K562 (cell line): Measurements from ENCODE around the gene PSEN1. TPM values are rescaled to one million over a fixed set of nuclear protein-coding genes. Genes with fewer than 3 reads are reported as not detected.

Experiments used
- ATAC-seq: fragments of 200-7000 bp; cut with Tn5 transposase; 3 replicates; pipeline ENCODE4 v1.9.1; 2020; ENCODE audit warnings: moderate library complexity
- BruUV-seq: library from RNA; stranded (reverse); fragments of 400-500 nt; replicated peaks from 2 replicates; lab custom pipeline; 2021; lab: Mats Ljungman, UMichigan
- CTCF ChIA-PET: fragments of 300-600 bp; formaldehyde crosslinking; extraction: SDS; loops from one replicate; lab custom pipeline; 2021; ENCODE audit warnings: low intra/inter-chr PET ratio; lab: Yijun Ruan, JAX
- POLR2A ChIA-PET: fragments of 300-600, 350-650 bp; sonication (Branson Sonifier 250); formaldehyde crosslinking; extraction: SDS; loops from one replicate; lab custom pipeline; 2021; ENCODE audit warnings: antibody characterized with exemption, inconsistent platforms; lab: Yijun Ruan, JAX
- DNase-seq, 4 experiments: peaks; one replicate each; pipeline versions ENCODE4 v3.0.0 to v3.0.0-alpha.2; 2011 to 2018; ENCODE audit warnings: low spot score in 3 of 4, mixed read lengths in 3 of 4; ENCODE audit errors: extremely low read depth in 1 of 4
- FAIRE-seq: peaks from 2 replicates; lab custom pipeline; 2011; peaks lifted over from hg19 to GRCh38; lab: Jason Lieb, UNC
- H2AFZ ChIP-seq: 2 replicates; pipeline ENCODE4 v1.6.0; 2011; ENCODE audit warnings: low read depth, low read length, control low read depth, inconsistent platforms
- H3K27ac ChIP-seq: fragments of 200-600 bp; 3 replicates; pipeline ENCODE4 v1.8.0; 2011; ENCODE audit warnings: low read depth, mild to moderate bottlenecking, control low read depth, inconsistent platforms, low read length, moderate library complexity, mixed read lengths; ENCODE audit errors: extremely low read depth
- H3K27me3 ChIP-seq, 2 experiments: fragments of 300-600 bp in 1 of 2; 2 replicates in 1 of 2; 3 replicates in 1 of 2; pipeline versions ENCODE4 v1.6.0 to v1.8.0; 2011; ENCODE audit warnings: inconsistent platforms in 2 of 2, low read length in 2 of 2, mild to moderate bottlenecking in 1 of 2, mixed read lengths in 1 of 2, moderate library complexity in 1 of 2; ENCODE audit not compliant: control insufficient read depth in 2 of 2, insufficient read depth in 2 of 2
- H3K36me3 ChIP-seq: fragments of 300-600 bp; 3 replicates; pipeline ENCODE4 v1.8.0; 2011; ENCODE audit warnings: mild to moderate bottlenecking, low read length, inconsistent platforms; ENCODE audit not compliant: control insufficient read depth, insufficient read depth
- H3K4me1 ChIP-seq, 2 experiments: fragments of 200-600 bp in 1 of 2; replicated peaks in 1 of 2; 2 replicates in 1 of 2; 3 replicates in 1 of 2; pipeline versions ENCODE4 v1.5.1 to v1.8.0; 2011; ENCODE audit warnings: inconsistent platforms in 2 of 2, low read length in 2 of 2, mild to moderate bottlenecking in 1 of 2, mixed read lengths in 1 of 2, moderate library complexity in 1 of 2; ENCODE audit not compliant: control insufficient read depth in 2 of 2, insufficient read depth in 2 of 2
- H3K4me2 ChIP-seq: 2 replicates; pipeline ENCODE4 v1.6.1; 2011; ENCODE audit warnings: low read length, control low read depth, inconsistent platforms, mixed read lengths; ENCODE audit not compliant: insufficient read depth
- H3K4me3 ChIP-seq: fragments of 200-600 bp; sonication (generic), shearing (Covaris generic); 2 replicates; pipeline ENCODE4 v1.5.1; 2016; ENCODE audit warnings: control low read depth, inconsistent platforms
- H3K79me2 ChIP-seq: fragments of 200-600 bp; 3 replicates; pipeline ENCODE4 v1.8.0; 2011; ENCODE audit warnings: low read length, inconsistent platforms; ENCODE audit not compliant: control insufficient read depth, insufficient read depth
- H3K9ac ChIP-seq, 2 experiments: 2 replicates each; pipeline versions ENCODE4 v1.6.0 to v1.6.1; 2011; ENCODE audit warnings: low read depth in 2 of 2, low read length in 2 of 2, control low read depth in 1 of 2, inconsistent platforms in 1 of 2, mild to moderate bottlenecking in 1 of 2, mixed read lengths in 1 of 2; ENCODE audit not compliant: insufficient read depth in 1 of 2
- H3K9me1 ChIP-seq: one replicate; pipeline ENCODE4 v1.6.0; 2011; ENCODE audit warnings: inconsistent platforms, mild to moderate bottlenecking, low read length, moderate library complexity; ENCODE audit not compliant: control insufficient read depth, insufficient read depth
- H3K9me3 ChIP-seq: replicated peaks from 2 replicates; pipeline ENCODE4 v1.5.1; 2011; ENCODE audit warnings: low read depth, low read length, inconsistent platforms; ENCODE audit not compliant: control insufficient read depth, insufficient read depth
- H4K20me1 ChIP-seq: replicated peaks from 2 replicates; pipeline ENCODE4 v1.6.1; 2011; ENCODE audit warnings: low read length, inconsistent platforms, mixed read lengths; ENCODE audit not compliant: control insufficient read depth, insufficient read depth
- KAT2B ChIP-seq: IDR thresholded peaks from one replicate; pipeline ENCODE4 v1.6.1; 2012; ENCODE audit warnings: low read depth, mild to moderate bottlenecking, control low read depth, inconsistent platforms, low read length, moderate library complexity
- STAG1 ChIP-seq: sonication (generic); formaldehyde crosslinking; IDR thresholded peaks from 2 replicates; pipeline ENCODE4 v1.5.0; 2020; ENCODE audit warnings: missing genetic modification reagents, borderline replicate concordance
- ZNF146 ChIP-seq: IDR thresholded peaks from one replicate; pipeline ENCODE4 v1.6.1; 2018; ENCODE audit warnings: missing compliant biosample characterization; ENCODE audit not compliant: unreplicated experiment
- ZNF212 ChIP-seq: fragments of 450-650 bp; formaldehyde crosslinking; IDR thresholded peaks from 2 replicates; pipeline ENCODE4 v1.4.0; 2020; ENCODE audit warnings: mild to moderate bottlenecking
- ZNF263 ChIP-seq: sonication (generic); formaldehyde crosslinking; IDR thresholded peaks from 2 replicates; pipeline ENCODE4 v1.8.0; 2022; ENCODE audit warnings: mild to moderate bottlenecking, missing genetic modification reagents, borderline replicate concordance
- WGBS: fragments of 100-300 bp; shearing (Covaris generic); methylation state at CpG from one replicate; pipeline ENCODE4 v1.1.6; 2016; ENCODE audit warnings: low coverage, mixed read lengths; ENCODE audit not compliant: insufficient coverage; ENCODE audit errors: missing lambda C conversion rate; 5-methylcytosine and 5-hydroxymethylcytosine counted together
- in situ Hi-C: fragments of 300-500 bp; cut with MboI; formaldehyde crosslinking; loops from 4 replicates; pipeline ENCODE4 v1.15.0; 2018; ENCODE audit warnings: inconsistent platforms, mixed read lengths
- intact Hi-C: fragments of 100-400 bp; cut with micrococcal nuclease; formaldehyde crosslinking; loops from 2 replicates; pipeline ENCODE4 v1.14.2; 2022
- polyA plus RNA-seq, 8 experiments: library from polyadenylated mRNA; depleted of rRNA in 4 of 8; stranded (reverse) in 5 of 8; unstranded in 3 of 8; fragments of >200 nt; fragmentation: Nextera tagmentation in 2 of 8; fragmentation: Illumina TruSeq in 1 of 8; extraction: Ambion mirVana in 2 of 8; extraction: Trizol in 1 of 8; gene quantifications; 2 replicates each; pipeline versions ENCODE4 v1.2.1 to v1.2.3, GENCODE V29; 2011 to 2014; ENCODE audit warnings: inconsistent platforms in 1 of 8, missing spikeins in 1 of 8
- total RNA-seq, 7 experiments: library from RNA; depleted of rRNA in 6 of 7; stranded (reverse); fragments of >200 nt in 6 of 7; fragmentation: Illumina TruSeq in 2 of 7; extraction: Trizol in 2 of 7; gene quantifications; 2 replicates each; pipeline versions ENCODE4 v1.2.1 to v1.2.3, GENCODE V29; 2011 to 2021; ENCODE audit warnings: low replicate concordance in 1 of 7
- TF ChIP-seq, protein P1 (sequence below): fragments of 450-650 bp; formaldehyde crosslinking; IDR thresholded peaks from 2 replicates; pipeline ENCODE4 v1.4.0; 2020; ENCODE audit warnings: mild to moderate bottlenecking
- TF ChIP-seq, protein P2 (sequence below): fragments of 250-450 bp; sonication (Bioruptor Pico); IDR thresholded peaks from 2 replicates; pipeline ENCODE4 v1.5.0; 2022; ENCODE audit warnings: mild to moderate bottlenecking

The PSEN1 gene
- total and polyA plus RNA-seq, 9 of the 15 experiments (the other 6 are each of a cell fraction or from before 2014, with no cell fraction given), result 6.5 to 25.2 (median 14.3) TPM

DNA sequence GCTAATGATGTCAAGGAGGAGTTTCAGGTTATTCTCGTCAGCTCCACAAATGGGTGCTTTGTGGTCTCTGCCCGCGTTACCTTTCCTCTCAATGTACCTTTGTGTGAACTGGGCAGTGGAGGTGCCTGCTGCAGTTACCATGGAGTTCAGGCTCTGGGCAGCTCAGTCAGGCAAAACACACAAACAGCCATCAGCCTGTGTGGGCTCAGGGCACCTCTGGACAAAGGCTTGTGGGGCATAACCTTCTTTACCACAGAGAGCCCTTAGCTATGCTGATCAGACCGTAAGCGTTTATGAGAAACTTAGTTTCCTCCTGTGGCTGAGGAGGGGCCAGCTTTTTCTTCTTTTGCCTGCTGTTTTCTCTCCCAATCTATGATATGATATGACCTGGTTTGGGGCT lies 84.3 kb downstream of the PSEN1 start:
- Histone ChIP-seq H4K20me1 (no peaks in the 10 kb centered on the region), H3K4me1 (no peaks in the 10 kb centered on the region), H3K27ac (no peak overlapping the region)
- 95% methylated on average over 5 of the region's 5 CpGs for WGBS
- no peak for TF ChIP-seq ZNF212 (CRISPR knock-in tag)
- TF ChIP-seq KAT2B, result no peak
- no peak for TF ChIP-seq STAG1 (CRISPR knock-in tag)
- TF ChIP-seq ZNF263 (CRISPR knock-in tag), result no peak
- TF ChIP-seq ZNF146 (CRISPR knock-in tag), result no peak
- TF ChIP-seq, protein P1, sequence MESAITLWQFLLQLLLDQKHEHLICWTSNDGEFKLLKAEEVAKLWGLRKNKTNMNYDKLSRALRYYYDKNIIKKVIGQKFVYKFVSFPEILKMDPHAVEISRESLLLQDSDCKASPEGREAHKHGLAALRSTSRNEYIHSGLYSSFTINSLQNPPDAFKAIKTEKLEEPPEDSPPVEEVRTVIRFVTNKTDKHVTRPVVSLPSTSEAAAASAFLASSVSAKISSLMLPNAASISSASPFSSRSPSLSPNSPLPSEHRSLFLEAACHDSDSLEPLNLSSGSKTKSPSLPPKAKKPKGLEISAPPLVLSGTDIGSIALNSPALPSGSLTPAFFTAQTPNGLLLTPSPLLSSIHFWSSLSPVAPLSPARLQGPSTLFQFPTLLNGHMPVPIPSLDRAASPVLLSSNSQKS, result no peak
- TF ChIP-seq, protein P2, sequence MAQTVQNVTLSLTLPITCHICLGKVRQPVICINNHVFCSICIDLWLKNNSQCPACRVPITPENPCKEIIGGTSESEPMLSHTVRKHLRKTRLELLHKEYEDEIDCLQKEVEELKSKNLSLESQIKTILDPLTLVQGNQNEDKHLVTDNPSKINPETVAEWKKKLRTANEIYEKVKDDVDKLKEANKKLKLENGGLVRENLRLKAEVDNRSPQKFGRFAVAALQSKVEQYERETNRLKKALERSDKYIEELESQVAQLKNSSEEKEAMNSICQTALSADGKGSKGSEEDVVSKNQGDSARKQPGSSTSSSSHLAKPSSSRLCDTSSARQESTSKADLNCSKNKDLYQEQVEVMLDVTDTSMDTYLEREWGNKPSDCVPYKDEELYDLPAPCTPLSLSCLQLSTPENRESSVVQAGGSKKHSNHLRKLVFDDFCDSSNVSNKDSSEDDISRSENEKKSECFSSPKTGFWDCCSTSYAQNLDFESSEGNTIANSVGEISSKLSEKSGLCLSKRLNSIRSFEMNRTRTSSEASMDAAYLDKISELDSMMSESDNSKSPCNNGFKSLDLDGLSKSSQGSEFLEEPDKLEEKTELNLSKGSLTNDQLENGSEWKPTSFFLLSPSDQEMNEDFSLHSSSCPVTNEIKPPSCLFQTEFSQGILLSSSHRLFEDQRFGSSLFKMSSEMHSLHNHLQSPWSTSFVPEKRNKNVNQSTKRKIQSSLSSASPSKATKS (CRISPR knock-in tag), result no peak
- TF ChIP-seq, all 486 proteins: peak for 0
- no peak overlapping the region for H3K4me3 ChIP-seq
- no TSS peak for BruUV-seq
- H3K4me2 ChIP-seq, result no peak overlapping the region
- H3K79me2 ChIP-seq, result no peaks in the 10 kb centered on the region
- CTCF ChIA-PET, result no interaction called here
- H3K9ac ChIP-seq, result no peak overlapping the region
- POLR2A ChIA-PET, result no interaction called here
- FAIRE-seq, result no peak
- in situ Hi-C loops, result no loop called here
- H3K9me3 ChIP-seq, result no peaks in the 10 kb centered on the region
- DNase-seq, result no peak
- ATAC-seq, result no peak
- H3K27me3 ChIP-seq, result no peaks in the 10 kb centered on the region
- no peak overlapping the region for H2AFZ ChIP-seq
- H3K36me3 ChIP-seq, result peaks cover 25% of the 10 kb centered on the region; the same call in 1 of the 3 replicates
- intact Hi-C loops, result no loop called here
- H3K9me1 ChIP-seq, result no peaks in the 10 kb centered on the region
